ENCODE data around the gene SHH. TPM values are rescaled to one million over a fixed set of nuclear protein-coding genes. Genes with fewer than 3 reads are reported as not detected.

SHH gene
- total and polyA plus RNA-seq, 2 of the 13 experiments (the other 11 are each of a cell fraction or from before 2014, with no cell fraction given) = 1.9 to 3.4 TPM

GRCh38 chr7:155811895-155812761 lies at the start of gene SHH (continued):
- TF ChIP-seq ZNF260 (CRISPR knock-in tag; IDR thresholded peaks at IDR 0.05; ENCODE audit: borderline replicate concordance, low read depth) = no peak
- TF ChIP-seq CHD4 (IDR thresholded peaks at IDR 0.05; ENCODE audit: borderline replicate concordance, low read length) = no peak
- TF ChIP-seq ZBTB14 (CRISPR knock-in tag; IDR thresholded peaks at IDR 0.05) = 0 out of 2 replicates have a peak, but pooled peaks have one; percentile 40
- no peak for TF ChIP-seq ZNF264 (CRISPR knock-in tag; IDR thresholded peaks at IDR 0.05)
- no peak for TF ChIP-seq BCL6 (CRISPR knock-in tag; IDR thresholded peaks at IDR 0.05)
- TF ChIP-seq ZNF574 (CRISPR knock-in tag; IDR thresholded peaks at IDR 0.05) = 0 out of 2 replicates have a peak, but pooled peaks have one; percentile 16
- TF ChIP-seq POGZ (CRISPR knock-in tag; IDR thresholded peaks at IDR 0.05) = no peak
- TF ChIP-seq HNRNPLL (IDR thresholded peaks at IDR 0.05; ENCODE audit: low read depth, low read length, poor library complexity, severe bottlenecking) = peak; percentile 47
- no peak for TF ChIP-seq SP5 (CRISPR knock-in tag; IDR thresholded peaks at IDR 0.05; ENCODE audit: borderline replicate concordance, low read depth)
- TF ChIP-seq FOXA1 (IDR thresholded peaks at IDR 0.05) = no peak
- TF ChIP-seq FOXA1 (CRISPR knock-in tag; IDR thresholded peaks at IDR 0.05) = no peak
- TF ChIP-seq FOXC1 (CRISPR knock-in tag; IDR thresholded peaks at IDR 0.05; ENCODE audit: borderline replicate concordance) = peak; percentile 23; the same call in 1 of the 2 replicates
- no peak for TF ChIP-seq ZNF839 (CRISPR knock-in tag; IDR thresholded peaks at IDR 0.05; ENCODE audit: borderline replicate concordance)
- 0 out of 2 replicates have a peak, but pooled peaks have one; percentile 18 for TF ChIP-seq ZNF710 (CRISPR knock-in tag; IDR thresholded peaks at IDR 0.05; ENCODE audit: borderline replicate concordance)
- peak; percentile 15; the same call in 1 of the 2 replicates for TF ChIP-seq ZBTB33 (CRISPR knock-in tag; IDR thresholded peaks at IDR 0.05)
- TF ChIP-seq NR2C2 (CRISPR knock-in tag; IDR thresholded peaks at IDR 0.05; ENCODE audit: borderline replicate concordance) = no peak

All from HepG2 (cell line).